Astrocyte (in vitro differentiated cells and primary cell): ENCODE data around the gene STARD8. TPM values are rescaled to one million over a fixed set of nuclear protein-coding genes. Genes with fewer than 3 reads are reported as not detected.
"Not testable (repeated sequence)": the region's sequence is repeated elsewhere in the genome, so short reads cannot be mapped to it uniquely, and the experiment has no call there.

Experiments
- DNase-seq: peaks from one replicate; pipeline ENCODE4 v3.0.0-alpha.2; 2010; ENCODE audit warnings: low read depth
- FAIRE-seq: peaks from 2 replicates; lab custom pipeline; 2011; peaks lifted over from hg19 to GRCh38; lab: Jason Lieb, UNC
- H2AFZ ChIP-seq: 2 replicates; pipeline ENCODE4 v1.6.0; 2012; ENCODE audit warnings: low read depth, low read length, inconsistent platforms
- H3K27ac ChIP-seq: 2 replicates; pipeline ENCODE4 v1.5.1; 2011; ENCODE audit warnings: low read depth, low read length, inconsistent platforms
- H3K27me3 ChIP-seq: 2 replicates; pipeline ENCODE4 v1.6.0; 2011; ENCODE audit warnings: low read length, inconsistent platforms; ENCODE audit not compliant: insufficient read depth
- H3K36me3 ChIP-seq: 2 replicates; pipeline ENCODE4 v1.5.1; 2011; ENCODE audit warnings: low read length, inconsistent platforms; ENCODE audit not compliant: insufficient read depth
- H3K4me1 ChIP-seq: 2 replicates; pipeline ENCODE4 v1.5.1; 2011; ENCODE audit warnings: low read length, inconsistent platforms; ENCODE audit not compliant: insufficient read depth
- H3K4me2 ChIP-seq: 2 replicates; pipeline ENCODE4 v1.6.0; 2012; ENCODE audit warnings: low read length, inconsistent platforms
- H3K4me3 ChIP-seq: 2 replicates; pipeline ENCODE4 v1.5.1; 2011; ENCODE audit warnings: low read depth, mild to moderate bottlenecking, low read length, inconsistent platforms; ENCODE audit not compliant: insufficient read depth
- H3K79me2 ChIP-seq: 2 replicates; pipeline ENCODE4 v1.6.0; 2012; ENCODE audit warnings: mild to moderate bottlenecking, low read length, inconsistent platforms; ENCODE audit not compliant: insufficient read depth
- H3K9ac ChIP-seq: 2 replicates; pipeline ENCODE4 v1.6.0; 2012; ENCODE audit warnings: mild to moderate bottlenecking, low read length, inconsistent platforms
- H3K9me3 ChIP-seq: 2 replicates; pipeline ENCODE4 v1.5.1; 2012; ENCODE audit warnings: low read depth, mild to moderate bottlenecking, low read length, inconsistent platforms; ENCODE audit not compliant: insufficient read depth
- H4K20me1 ChIP-seq: 2 replicates; pipeline ENCODE4 v1.6.0; 2012; ENCODE audit warnings: low read length, inconsistent platforms; ENCODE audit not compliant: insufficient read depth
- H3K27ac Mint-ChIP-seq: one replicate; pipeline ENCODE4 v1.8.0; 2021; ENCODE audit warnings: mild to moderate bottlenecking, mixed read lengths; ENCODE audit not compliant: unreplicated experiment
- H3K27me3 Mint-ChIP-seq: one replicate; pipeline ENCODE4 v1.8.0; 2021; ENCODE audit warnings: low read depth, mixed read lengths; ENCODE audit not compliant: unreplicated experiment
- H3K36me3 Mint-ChIP-seq: one replicate; pipeline ENCODE4 v1.8.0; 2021; ENCODE audit warnings: low read depth, mixed read lengths; ENCODE audit not compliant: unreplicated experiment
- H3K4me1 Mint-ChIP-seq: one replicate; pipeline ENCODE4 v1.8.0; 2021; ENCODE audit warnings: low read depth, mixed read lengths; ENCODE audit not compliant: unreplicated experiment
- H3K4me3 Mint-ChIP-seq: one replicate; pipeline ENCODE4 v1.8.0; 2021; ENCODE audit warnings: mild to moderate bottlenecking, moderate library complexity, mixed read lengths; ENCODE audit not compliant: unreplicated experiment
- H3K9me3 Mint-ChIP-seq: one replicate; pipeline ENCODE4 v1.8.0; 2021; ENCODE audit warnings: mild to moderate bottlenecking, mixed read lengths; ENCODE audit not compliant: unreplicated experiment
- EZH2 ChIP-seq: IDR thresholded peaks from 2 replicates; pipeline ENCODE4 v1.6.1; 2012; ENCODE audit warnings: mild to moderate bottlenecking, low read length, inconsistent platforms; ENCODE audit not compliant: insufficient read depth
- total RNA-seq: library from RNA; stranded (reverse); gene quantifications from 2 replicates; pipeline ENCODE4 v1.2.1, GENCODE V29; 2021
- TF ChIP-seq, protein P1 (sequence below): IDR thresholded peaks from 2 replicates; pipeline ENCODE4 v1.5.1; 2011; ENCODE audit warnings: low read depth, mild to moderate bottlenecking, inconsistent platforms, low read length, moderate library complexity; ENCODE audit not compliant: insufficient read depth

Gene STARD8
- total RNA-seq, 1 donor from 2014 or later = 1.3 TPM

DNA sequence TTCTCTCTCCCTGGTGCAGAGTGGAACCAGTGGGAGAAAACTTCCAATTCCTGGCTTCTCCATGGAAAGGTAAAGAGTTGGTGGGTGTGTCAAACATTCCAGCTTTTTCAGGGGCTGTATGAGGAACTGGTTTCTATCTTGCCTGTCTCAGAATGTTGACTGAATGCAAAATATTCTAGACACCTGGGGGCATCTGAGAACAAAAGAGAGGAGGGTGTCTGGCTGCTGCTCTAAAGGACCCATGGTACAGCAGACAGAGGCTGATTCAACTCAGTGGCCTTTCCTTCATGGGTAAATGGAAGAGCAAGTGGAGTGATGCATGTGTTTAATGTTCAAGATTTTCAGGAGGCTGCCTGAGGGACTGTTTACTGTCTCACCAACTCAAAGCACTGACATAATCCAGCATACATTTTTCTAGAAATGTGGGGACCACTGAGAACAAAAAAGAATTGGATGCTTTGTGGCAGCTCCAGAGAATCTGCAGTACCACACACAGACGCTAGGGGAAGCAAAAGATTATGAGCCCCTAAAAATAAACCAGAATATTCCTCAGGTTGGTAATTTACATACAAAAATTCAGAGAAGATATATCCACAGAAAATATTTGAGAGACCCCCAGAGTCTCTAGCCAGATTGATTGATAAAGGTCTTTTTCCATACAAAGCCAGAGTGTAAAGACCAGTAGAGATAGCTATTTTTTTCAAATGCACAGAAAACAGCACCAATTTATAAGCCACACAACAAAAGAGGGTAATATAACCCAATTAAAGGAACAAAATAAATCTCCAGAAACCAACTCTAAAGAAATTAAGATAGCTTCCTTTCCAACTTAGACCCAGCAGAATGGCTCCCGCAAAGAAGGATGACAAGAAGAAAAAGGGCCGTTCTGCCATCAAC, 48.0 kb upstream of the STARD8 start:
- H2AFZ ChIP-seq = no peak overlapping the region
- no peak overlapping the region for H3K27ac ChIP-seq
- no peaks in the 10 kb centered on the region for H3K27me3 ChIP-seq
- Mint-ChIP-seq H3K27me3 (no peaks in the 10 kb centered on the region), H3K4me3 (no peak overlapping the region), H3K4me1 (no peaks in the 10 kb centered on the region), H3K36me3 (no peaks in the 10 kb centered on the region), H3K27ac (no peak overlapping the region), H3K9me3 (peaks cover 13% of the 10 kb centered on the region)
- no peak overlapping the region for H3K4me2 ChIP-seq
- TF ChIP-seq, protein P1, sequence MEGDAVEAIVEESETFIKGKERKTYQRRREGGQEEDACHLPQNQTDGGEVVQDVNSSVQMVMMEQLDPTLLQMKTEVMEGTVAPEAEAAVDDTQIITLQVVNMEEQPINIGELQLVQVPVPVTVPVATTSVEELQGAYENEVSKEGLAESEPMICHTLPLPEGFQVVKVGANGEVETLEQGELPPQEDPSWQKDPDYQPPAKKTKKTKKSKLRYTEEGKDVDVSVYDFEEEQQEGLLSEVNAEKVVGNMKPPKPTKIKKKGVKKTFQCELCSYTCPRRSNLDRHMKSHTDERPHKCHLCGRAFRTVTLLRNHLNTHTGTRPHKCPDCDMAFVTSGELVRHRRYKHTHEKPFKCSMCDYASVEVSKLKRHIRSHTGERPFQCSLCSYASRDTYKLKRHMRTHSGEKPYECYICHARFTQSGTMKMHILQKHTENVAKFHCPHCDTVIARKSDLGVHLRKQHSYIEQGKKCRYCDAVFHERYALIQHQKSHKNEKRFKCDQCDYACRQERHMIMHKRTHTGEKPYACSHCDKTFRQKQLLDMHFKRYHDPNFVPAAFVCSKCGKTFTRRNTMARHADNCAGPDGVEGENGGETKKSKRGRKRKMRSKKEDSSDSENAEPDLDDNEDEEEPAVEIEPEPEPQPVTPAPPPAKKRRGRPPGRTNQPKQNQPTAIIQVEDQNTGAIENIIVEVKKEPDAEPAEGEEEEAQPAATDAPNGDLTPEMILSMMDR = peak; percentile 53
- TF ChIP-seq EZH2 = no peak
- FAIRE-seq (no peak), DNase-seq (no peak)
- no peaks in the 10 kb centered on the region for H3K36me3 ChIP-seq
- H3K79me2 ChIP-seq = no peaks in the 10 kb centered on the region
- H3K4me3 ChIP-seq = no peak overlapping the region
- H3K4me1 ChIP-seq = no peaks in the 10 kb centered on the region
- no peak overlapping the region for H3K9ac ChIP-seq
- H4K20me1 ChIP-seq = no peaks in the 10 kb centered on the region
- H3K9me3 ChIP-seq = no peaks in the 10 kb centered on the region

- H3K27ac ChIP-seq, H3K9ac ChIP-seq, H3K9me3 ChIP-seq, H2AFZ ChIP-seq, H3K79me2 ChIP-seq, H3K27me3 Mint-ChIP-seq, DNase-seq, H3K4me3 ChIP-seq, H4K20me1 ChIP-seq, H3K27me3 ChIP-seq, H3K4me2 ChIP-seq, H3K27ac Mint-ChIP-seq, FAIRE-seq, H3K4me3 Mint-ChIP-seq, H3K36me3 Mint-ChIP-seq, H3K36me3 ChIP-seq, H3K4me1 Mint-ChIP-seq, H3K4me1 ChIP-seq: not testable (repeated sequence)
- peaks cover 12% of the 10 kb centered on the region for H3K9me3 Mint-ChIP-seq
These were observed 43.2 kb upstream of the STARD8 start for GRCh38 chrX:68604216-68604615.

GRCh38 chrX:68614733-68615132, 32.7 kb upstream of the STARD8 start:
- H3K4me1 ChIP-seq, H3K27ac ChIP-seq, H3K36me3 Mint-ChIP-seq, H2AFZ ChIP-seq, H3K9me3 Mint-ChIP-seq, H3K4me3 ChIP-seq, H3K27me3 ChIP-seq, DNase-seq, H3K79me2 ChIP-seq, H3K4me1 Mint-ChIP-seq, H3K9me3 ChIP-seq, H3K4me2 ChIP-seq, H3K27ac Mint-ChIP-seq, H3K36me3 ChIP-seq, H4K20me1 ChIP-seq, H3K9ac ChIP-seq, H3K4me3 Mint-ChIP-seq, H3K27me3 Mint-ChIP-seq, FAIRE-seq: not testable (repeated sequence)
